HepG2 (cell line): ENCODE results near the gene TCFL5. TPM values are rescaled to one million over a fixed set of nuclear protein-coding genes. Genes with fewer than 3 reads are reported as not detected.

ENCODE experiments used
- BCLAF1 ChIP-seq: fragments of 450-650 bp; IDR thresholded peaks from 2 replicates; pipeline ENCODE4 v1.6.1; 2017; ENCODE audit warnings: mild to moderate bottlenecking
- CAMTA2 ChIP-seq: sonication (generic); formaldehyde crosslinking; IDR thresholded peaks from 2 replicates; pipeline ENCODE4 v1.4.0; 2020; ENCODE audit warnings: mild to moderate bottlenecking, missing genetic modification reagents, borderline replicate concordance
- DRAP1 ChIP-seq: IDR thresholded peaks from 2 replicates; pipeline ENCODE4 v1.6.1; 2016; ENCODE audit warnings: missing genetic modification reagents, missing compliant biosample characterization
- KMT2B ChIP-seq: IDR thresholded peaks from 2 replicates; pipeline ENCODE4 v1.6.1; 2016; ENCODE audit warnings: missing genetic modification reagents, missing compliant biosample characterization
- MTA1 ChIP-seq: sonication (generic); formaldehyde crosslinking; IDR thresholded peaks from 2 replicates; pipeline ENCODE4 v1.4.0; 2020; ENCODE audit warnings: missing genetic modification reagents, mild to moderate bottlenecking, borderline replicate concordance
- SIN3A ChIP-seq: IDR thresholded peaks from 2 replicates; pipeline ENCODE4 v1.6.1; 2011; ENCODE audit warnings: low read depth, mild to moderate bottlenecking, control low read depth, low read length, borderline replicate concordance
- ZFP41 ChIP-seq: sonication (generic); formaldehyde crosslinking; IDR thresholded peaks from 2 replicates; pipeline ENCODE4 v1.4.0; 2020; ENCODE audit warnings: mild to moderate bottlenecking, missing genetic modification reagents, borderline replicate concordance
- ZNF121 ChIP-seq: sonication (generic); formaldehyde crosslinking; IDR thresholded peaks from 2 replicates; pipeline ENCODE4 v1.5.0; 2020; ENCODE audit warnings: mild to moderate bottlenecking, missing genetic modification reagents
- ZNF768 ChIP-seq: sonication (generic); formaldehyde crosslinking; IDR thresholded peaks from 2 replicates; pipeline ENCODE4 v1.4.0; 2020; ENCODE audit warnings: missing genetic modification reagents
- polyA plus RNA-seq, 8 experiments: library from polyadenylated mRNA; depleted of rRNA in 3 of 8; stranded (reverse) in 7 of 8; unstranded in 1 of 8; fragments of >200 nt; fragmentation: Illumina TruSeq in 4 of 8; extraction: Trizol in 4 of 8; gene quantifications; 2 replicates each; pipeline versions ENCODE4 v1.2.1 to v1.2.3, GENCODE V29; 2011 to 2016; ENCODE audit warnings: low read depth in 4 of 8, missing spikeins in 1 of 8, mixed read lengths in 1 of 8; ENCODE audit not compliant: insufficient read depth in 1 of 8
- total RNA-seq, 5 experiments: library from RNA; depleted of rRNA; stranded (reverse); fragments of >200 nt; fragmentation: Illumina TruSeq; extraction: Trizol; gene quantifications; 2 replicates each; pipeline ENCODE4 v1.2.3, GENCODE V29; 2016; ENCODE audit warnings: low read depth in 1 of 5
- TF ChIP-seq, protein P1 (sequence below), 2 experiments: sonication (generic) in 1 of 2; formaldehyde crosslinking in 1 of 2; IDR thresholded peaks; 2 replicates each; pipeline versions ENCODE4 v1.5.1 to v1.6.1; 2011 to 2020; ENCODE audit warnings: borderline replicate concordance in 1 of 2, low read depth in 1 of 2, low read length in 1 of 2, mild to moderate bottlenecking in 1 of 2, missing genetic modification reagents in 1 of 2, moderate library complexity in 1 of 2
- TF ChIP-seq, protein P2 (sequence below): sonication (generic); formaldehyde crosslinking; IDR thresholded peaks from 2 replicates; pipeline ENCODE4 v1.4.0; 2020; ENCODE audit warnings: missing genetic modification reagents
- TF ChIP-seq, protein P3 (sequence below): sonication (generic); formaldehyde crosslinking; IDR thresholded peaks from 2 replicates; pipeline ENCODE4 v1.4.0; 2020; ENCODE audit warnings: mild to moderate bottlenecking, missing genetic modification reagents
- TF ChIP-seq, protein P4 (sequence below): sonication (generic); formaldehyde crosslinking; IDR thresholded peaks from 2 replicates; pipeline ENCODE4 v1.4.0; 2020; ENCODE audit warnings: mild to moderate bottlenecking, missing genetic modification reagents

TCFL5 gene
- total and polyA plus RNA-seq, 2 of the 13 experiments (the other 11 are each of a cell fraction or from before 2014, with no cell fraction given) = 14.8 to 20.0 TPM

GRCh38 chr20:62804627-62805154 lies 56.9 kb downstream of the TCFL5 start, which contains the start of gene OGFR (continued):
- TF ChIP-seq, protein P1, sequence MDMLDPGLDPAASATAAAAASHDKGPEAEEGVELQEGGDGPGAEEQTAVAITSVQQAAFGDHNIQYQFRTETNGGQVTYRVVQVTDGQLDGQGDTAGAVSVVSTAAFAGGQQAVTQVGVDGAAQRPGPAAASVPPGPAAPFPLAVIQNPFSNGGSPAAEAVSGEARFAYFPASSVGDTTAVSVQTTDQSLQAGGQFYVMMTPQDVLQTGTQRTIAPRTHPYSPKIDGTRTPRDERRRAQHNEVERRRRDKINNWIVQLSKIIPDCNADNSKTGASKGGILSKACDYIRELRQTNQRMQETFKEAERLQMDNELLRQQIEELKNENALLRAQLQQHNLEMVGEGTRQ (IDR thresholded peaks at IDR 0.05; ENCODE audit: low read depth, low read length) = no peak
- TF ChIP-seq, protein P1 (CRISPR knock-in tag; IDR thresholded peaks at IDR 0.05; ENCODE audit: borderline replicate concordance) = no peak
- TF ChIP-seq, protein P2, sequence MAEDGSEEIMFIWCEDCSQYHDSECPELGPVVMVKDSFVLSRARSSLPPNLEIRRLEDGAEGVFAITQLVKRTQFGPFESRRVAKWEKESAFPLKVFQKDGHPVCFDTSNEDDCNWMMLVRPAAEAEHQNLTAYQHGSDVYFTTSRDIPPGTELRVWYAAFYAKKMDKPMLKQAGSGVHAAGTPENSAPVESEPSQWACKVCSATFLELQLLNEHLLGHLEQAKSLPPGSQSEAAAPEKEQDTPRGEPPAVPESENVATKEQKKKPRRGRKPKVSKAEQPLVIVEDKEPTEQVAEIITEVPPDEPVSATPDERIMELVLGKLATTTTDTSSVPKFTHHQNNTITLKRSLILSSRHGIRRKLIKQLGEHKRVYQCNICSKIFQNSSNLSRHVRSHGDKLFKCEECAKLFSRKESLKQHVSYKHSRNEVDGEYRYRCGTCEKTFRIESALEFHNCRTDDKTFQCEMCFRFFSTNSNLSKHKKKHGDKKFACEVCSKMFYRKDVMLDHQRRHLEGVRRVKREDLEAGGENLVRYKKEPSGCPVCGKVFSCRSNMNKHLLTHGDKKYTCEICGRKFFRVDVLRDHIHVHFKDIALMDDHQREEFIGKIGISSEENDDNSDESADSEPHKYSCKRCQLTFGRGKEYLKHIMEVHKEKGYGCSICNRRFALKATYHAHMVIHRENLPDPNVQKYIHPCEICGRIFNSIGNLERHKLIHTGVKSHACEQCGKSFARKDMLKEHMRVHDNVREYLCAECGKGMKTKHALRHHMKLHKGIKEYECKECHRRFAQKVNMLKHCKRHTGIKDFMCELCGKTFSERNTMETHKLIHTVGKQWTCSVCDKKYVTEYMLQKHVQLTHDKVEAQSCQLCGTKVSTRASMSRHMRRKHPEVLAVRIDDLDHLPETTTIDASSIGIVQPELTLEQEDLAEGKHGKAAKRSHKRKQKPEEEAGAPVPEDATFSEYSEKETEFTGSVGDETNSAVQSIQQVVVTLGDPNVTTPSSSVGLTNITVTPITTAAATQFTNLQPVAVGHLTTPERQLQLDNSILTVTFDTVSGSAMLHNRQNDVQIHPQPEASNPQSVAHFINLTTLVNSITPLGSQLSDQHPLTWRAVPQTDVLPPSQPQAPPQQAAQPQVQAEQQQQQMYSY (CRISPR knock-in tag) = no peak
- no peak for TF ChIP-seq ZNF121 (CRISPR knock-in tag)
- TF ChIP-seq, protein P3, sequence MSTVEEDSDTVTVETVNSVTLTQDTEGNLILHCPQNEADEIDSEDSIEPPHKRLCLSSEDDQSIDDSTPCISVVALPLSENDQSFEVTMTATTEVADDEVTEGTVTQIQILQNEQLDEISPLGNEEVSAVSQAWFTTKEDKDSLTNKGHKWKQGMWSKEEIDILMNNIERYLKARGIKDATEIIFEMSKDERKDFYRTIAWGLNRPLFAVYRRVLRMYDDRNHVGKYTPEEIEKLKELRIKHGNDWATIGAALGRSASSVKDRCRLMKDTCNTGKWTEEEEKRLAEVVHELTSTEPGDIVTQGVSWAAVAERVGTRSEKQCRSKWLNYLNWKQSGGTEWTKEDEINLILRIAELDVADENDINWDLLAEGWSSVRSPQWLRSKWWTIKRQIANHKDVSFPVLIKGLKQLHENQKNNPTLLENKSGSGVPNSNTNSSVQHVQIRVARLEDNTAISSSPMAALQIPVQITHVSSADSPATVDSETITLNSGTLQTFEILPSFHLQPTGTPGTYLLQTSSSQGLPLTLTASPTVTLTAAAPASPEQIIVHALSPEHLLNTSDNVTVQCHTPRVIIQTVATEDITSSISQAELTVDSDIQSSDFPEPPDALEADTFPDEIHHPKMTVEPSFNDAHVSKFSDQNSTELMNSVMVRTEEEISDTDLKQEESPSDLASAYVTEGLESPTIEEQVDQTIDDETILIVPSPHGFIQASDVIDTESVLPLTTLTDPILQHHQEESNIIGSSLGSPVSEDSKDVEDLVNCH (CRISPR knock-in tag) = no peak
- peak; percentile 65 for TF ChIP-seq KMT2B
- TF ChIP-seq SIN3A = 0 out of 2 replicates have a peak, but pooled peaks have one; percentile 7
- TF ChIP-seq ZNF768 (CRISPR knock-in tag) = peak; percentile 79; the same call in 1 of the 2 replicates
- no peak for TF ChIP-seq BCLAF1
- no peak for TF ChIP-seq CAMTA2
- TF ChIP-seq, protein P4, sequence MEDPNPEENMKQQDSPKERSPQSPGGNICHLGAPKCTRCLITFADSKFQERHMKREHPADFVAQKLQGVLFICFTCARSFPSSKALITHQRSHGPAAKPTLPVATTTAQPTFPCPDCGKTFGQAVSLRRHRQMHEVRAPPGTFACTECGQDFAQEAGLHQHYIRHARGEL (CRISPR knock-in tag) = 0 out of 2 replicates have a peak, but pooled peaks have one; percentile 64
- TF ChIP-seq ZFP41 (CRISPR knock-in tag) = no peak
- no peak for TF ChIP-seq MTA1 (CRISPR knock-in tag)
- no peak for TF ChIP-seq DRAP1 (CRISPR knock-in tag)
